ENCODE data around the gene S100A2.
"Not testable (repeated sequence)": the region's sequence is repeated elsewhere in the genome, so short reads cannot be mapped to it uniquely, and the experiment has no call there.

GRCh38 chr1:153520137-153520691 is 45.4 kb downstream of the S100A2 start:
- not testable (repeated sequence) for TF ChIP-seq ZNF384 (IDR thresholded peaks at IDR 0.05); ELF4 (IDR thresholded peaks at IDR 0.05); BHLHE40 (IDR thresholded peaks at IDR 0.05; ENCODE audit: borderline replicate concordance); TARDBP (IDR thresholded peaks at IDR 0.05); NFRKB (IDR thresholded peaks at IDR 0.05); ARNT (IDR thresholded peaks at IDR 0.05)

Measured in HEK293T (cell line).